PC-9 (cell line): Measurements from ENCODE around the gene SFMBT2. TPM values are rescaled to one million over a fixed set of nuclear protein-coding genes. Genes with fewer than 3 reads are reported as not detected.

Experiments
- BruUV-seq: library from RNA; stranded (reverse); fragments of 400-500 nt; replicated peaks from 2 replicates; lab custom pipeline; 2021; lab: Mats Ljungman, UMichigan
- CTCF ChIA-PET: fragments of 300-600 bp; sonication (Branson Sonifier 250); formaldehyde crosslinking; loops from one replicate; lab custom pipeline; 2022; ENCODE audit warnings: antibody characterized with exemption; lab: Charles Lee
- POLR2A ChIA-PET: fragments of 300-600 bp; sonication (Branson Sonifier 250); formaldehyde crosslinking; loops from one replicate; lab custom pipeline; 2022; ENCODE audit warnings: antibody characterized with exemption; ENCODE audit not compliant: unreplicated experiment; lab: Charles Lee
- DNase-seq, 2 experiments: peaks; one replicate each; pipeline versions ENCODE4 v3.0.0 to v3.0.0-alpha.2; 2015 to 2022; ENCODE audit warnings: mixed read lengths in 1 of 2
- H2AFZ ChIP-seq: fragments of 200-600 bp; sonication (generic); 2 replicates; pipeline ENCODE4 v1.8.1; 2017; ENCODE audit warnings: antibody characterized with exemption
- H3F3A ChIP-seq: fragments of 200-600 bp; sonication (generic); 2 replicates; pipeline ENCODE4 v1.8.1; 2017; ENCODE audit warnings: antibody characterized with exemption, mild to moderate bottlenecking, low read depth; ENCODE audit not compliant: insufficient read depth
- H3K27ac ChIP-seq: fragments of 200-600 bp; sonication (generic); 2 replicates; pipeline ENCODE4 v1.6.1; 2016; ENCODE audit warnings: mixed run types
- H3K27me3 ChIP-seq: fragments of 200-600 bp; sonication (generic); 2 replicates; pipeline ENCODE4 v1.6.1; 2016; ENCODE audit warnings: low read depth, mixed run types; ENCODE audit not compliant: insufficient read depth
- H3K36me3 ChIP-seq: fragments of 200-600 bp; sonication (generic); 2 replicates; pipeline ENCODE4 v1.6.1; 2016; ENCODE audit warnings: low read depth, mixed run types
- H3K4me1 ChIP-seq: fragments of 200-600 bp; sonication (generic); replicated peaks from 2 replicates; pipeline ENCODE4 v1.6.1; 2016; ENCODE audit warnings: mixed run types; ENCODE audit not compliant: insufficient read depth
- H3K4me2 ChIP-seq: fragments of 200-600 bp; sonication (generic); 2 replicates; pipeline ENCODE4 v1.6.1; 2017; ENCODE audit warnings: mixed run types
- H3K4me3 ChIP-seq: fragments of 200-600 bp; sonication (generic); 2 replicates; pipeline ENCODE4 v1.6.1; 2016; ENCODE audit warnings: mixed run types
- H3K79me2 ChIP-seq: fragments of 200-600 bp; sonication (generic); 2 replicates; pipeline ENCODE4 v1.6.1; 2017; ENCODE audit warnings: low read depth, mixed run types
- H3K9me2 ChIP-seq: fragments of 200-600 bp; sonication (generic); 2 replicates; pipeline ENCODE4 v1.8.1; 2017; ENCODE audit warnings: mild to moderate bottlenecking; ENCODE audit not compliant: insufficient read depth
- H3K9me3 ChIP-seq: fragments of 200-600 bp; sonication (generic); 2 replicates; pipeline ENCODE4 v1.8.1; 2016; ENCODE audit warnings: low read depth; ENCODE audit not compliant: insufficient read depth
- H4K20me1 ChIP-seq: fragments of 200-600 bp; sonication (generic); 2 replicates; pipeline ENCODE4 v1.8.1; 2017; ENCODE audit not compliant: insufficient read depth
- CTCF ChIP-seq: fragments of 200-600 bp; sonication (generic); conservative IDR thresholded peaks from 2 replicates; pipeline ENCODE4 v1.6.1; 2017; ENCODE audit warnings: mixed run types, antibody characterized with exemption, mild to moderate bottlenecking, moderate library complexity
- EZH2 ChIP-seq: fragments of 200-600 bp; sonication (generic); IDR thresholded peaks from 2 replicates; pipeline ENCODE4 v1.8.0; 2017; ENCODE audit warnings: antibody characterized with exemption, low read depth
- intact Hi-C: fragments of 100-400 bp; cut with micrococcal nuclease; formaldehyde crosslinking; loops from one replicate; pipeline ENCODE4 v1.10.0; 2022; ENCODE audit not compliant: unreplicated experiment
- total RNA-seq: library from RNA; stranded (reverse); gene quantifications from 2 replicates; pipeline ENCODE4 v1.2.3, GENCODE V29; 2021

SFMBT2 gene
- total RNA-seq, 1 experiment from 2014 or later, result 0.07 TPM

- H3K9me3 ChIP-seq, result no peaks in the 10 kb centered on the region
- intact Hi-C loops, result no loop called here
- H3K9me2 ChIP-seq, result no peaks in the 10 kb centered on the region
- H4K20me1 ChIP-seq, result no peaks in the 10 kb centered on the region
- no peaks in the 10 kb centered on the region for H3K79me2 ChIP-seq
- H3K27ac ChIP-seq, result no peak overlapping the region
- H3K4me1 ChIP-seq, result no peaks in the 10 kb centered on the region
- DNase-seq, result no peak
- H3K27me3 ChIP-seq, result peaks cover 11% of the 10 kb centered on the region
- no peaks in the 10 kb centered on the region for H3F3A ChIP-seq
- H3K4me2 ChIP-seq, result no peak overlapping the region
- CTCF ChIA-PET, result no interaction called here
- no peak overlapping the region for H3K4me3 ChIP-seq
- H2AFZ ChIP-seq, result no peak overlapping the region
- H3K36me3 ChIP-seq, result no peaks in the 10 kb centered on the region
- POLR2A ChIA-PET, result no interaction called here
- no TSS peak for BruUV-seq
- TF ChIP-seq CTCF (no peak), EZH2 (no peak)
Measured at GRCh38 chr10:7283246-7283645, 127.6 kb downstream of the SFMBT2 start.

GRCh38 chr10:7282457-7282856 lies 128.4 kb downstream of the SFMBT2 start:
- no peak overlapping the region for H3K4me3 ChIP-seq
- H3F3A ChIP-seq, result no peaks in the 10 kb centered on the region
- TF ChIP-seq CTCF, result no peak
- TF ChIP-seq EZH2, result no peak
- H3K79me2 ChIP-seq, result no peaks in the 10 kb centered on the region
- no peaks in the 10 kb centered on the region for H4K20me1 ChIP-seq
- no peak overlapping the region for H3K27ac ChIP-seq
- peaks cover 15% of the 10 kb centered on the region for H3K27me3 ChIP-seq
- intact Hi-C loops, result no loop called here
- no peaks in the 10 kb centered on the region for H3K36me3 ChIP-seq
- H3K4me1 ChIP-seq, result no peaks in the 10 kb centered on the region
- H3K4me2 ChIP-seq, result no peak overlapping the region
- no peak for DNase-seq
- ChIA-PET CTCF (no interaction called here), POLR2A (no interaction called here)
- no TSS peak for BruUV-seq
- H2AFZ ChIP-seq, result no peak overlapping the region
- H3K9me2 ChIP-seq, result no peaks in the 10 kb centered on the region
- H3K9me3 ChIP-seq, result no peaks in the 10 kb centered on the region

GRCh38 chr10:7281429-7281828 lies 129.4 kb downstream of the SFMBT2 start:
- Histone ChIP-seq H3K27me3 (peaks cover 20% of the 10 kb centered on the region), H3K9me2 (no peaks in the 10 kb centered on the region), H3K4me1 (no peaks in the 10 kb centered on the region), H3K27ac (no peak overlapping the region), H3K79me2 (no peaks in the 10 kb centered on the region), H4K20me1 (no peaks in the 10 kb centered on the region), H3K4me3 (no peak overlapping the region), H2AFZ (no peak overlapping the region), H3F3A (no peaks in the 10 kb centered on the region), H3K9me3 (no peaks in the 10 kb centered on the region), H3K36me3 (no peaks in the 10 kb centered on the region), H3K4me2 (no peak overlapping the region)
- no TSS peak for BruUV-seq
- ChIA-PET POLR2A (no interaction called here), CTCF (no interaction called here)
- TF ChIP-seq EZH2, result no peak
- no peak for TF ChIP-seq CTCF
- DNase-seq, result no peak
- intact Hi-C loops, result no loop called here
